MM.1S (cell line): ENCODE data around the gene ADGRG2.

Experiments
- CTCF ChIP-seq: fragments of 300-600 bp; sonication (generic); IDR thresholded peaks from 2 replicates; pipeline ENCODE4 v1.5.1; 2016; ENCODE audit warnings: antibody characterized with exemption, low read length, mixed read lengths
- EZH2 ChIP-seq: fragments of 300-600 bp; sonication (generic); optimal IDR thresholded peaks from 2 replicates; pipeline ENCODE3; 2017; ENCODE audit warnings: low read depth, mild to moderate bottlenecking, antibody characterized with exemption, low read length, mixed read lengths

GRCh38 chrX:18941896-18942295 is 180.4 kb downstream of the ADGRG2 start:
- TF ChIP-seq CTCF (no peak), EZH2 (no peak)
